CD8-positive, alpha-beta memory T cell (primary cell): Measurements from ENCODE around the gene ERGIC1. TPM values are rescaled to one million over a fixed set of nuclear protein-coding genes. Genes with fewer than 3 reads are reported as not detected.

Source experiments
- CTCF ChIA-PET: fragments of 350-600 bp; sonication (Branson Sonifier 250); formaldehyde crosslinking; loops from one replicate; lab custom pipeline; 2021; ENCODE audit warnings: antibody characterized with exemption; lab: Charles Lee
- POLR2A ChIA-PET: fragments of 350-600 bp; sonication (Branson Sonifier 250); formaldehyde crosslinking; loops from one replicate; lab custom pipeline; 2021; ENCODE audit warnings: antibody characterized with exemption; lab: Charles Lee
- DNase-seq, 5 donors: peaks; one replicate each; pipeline versions ENCODE4 v3.0.0 to v3.0.0-alpha.2; 2020 to 2022; ENCODE audit warnings: mixed read lengths in 1 of 5
- H3K27ac ChIP-seq: one replicate; pipeline ENCODE4 v1.7.0; 2013; ENCODE audit warnings: low read depth, mild to moderate bottlenecking, low read length, moderate library complexity
- H3K27me3 ChIP-seq: 2 replicates; pipeline ENCODE4 v1.7.0; 2013; ENCODE audit warnings: low read length, mild to moderate bottlenecking; ENCODE audit not compliant: insufficient read depth, poor library complexity, severe bottlenecking
- H3K36me3 ChIP-seq: 2 replicates; pipeline ENCODE4 v1.7.0; 2013; ENCODE audit warnings: mild to moderate bottlenecking, low read length, moderate library complexity; ENCODE audit not compliant: insufficient read depth
- H3K4me1 ChIP-seq: 2 replicates; pipeline ENCODE4 v1.7.0; 2013; ENCODE audit warnings: mild to moderate bottlenecking, low read length, moderate library complexity; ENCODE audit not compliant: insufficient read depth
- H3K4me3 ChIP-seq: 2 replicates; pipeline ENCODE4 v1.7.0; 2013; ENCODE audit warnings: mild to moderate bottlenecking, low read length
- H3K9me3 ChIP-seq: 2 replicates; pipeline ENCODE4 v1.7.0; 2013; ENCODE audit warnings: mild to moderate bottlenecking, low read length
- H3K27ac Mint-ChIP-seq, 8 donors: one replicate each; pipeline ENCODE4 v1.8.0; 2020 to 2021; ENCODE audit warnings: mixed read lengths in 8 of 8, mild to moderate bottlenecking in 6 of 8, inconsistent platforms in 3 of 8, moderate library complexity in 3 of 8
- H3K27me3 Mint-ChIP-seq, 2 donors: one replicate each; pipeline ENCODE4 v1.8.0; 2020 to 2021; ENCODE audit warnings: mixed read lengths in 2 of 2, mild to moderate bottlenecking in 1 of 2, moderate library complexity in 1 of 2
- H3K36me3 Mint-ChIP-seq, 3 donors: one replicate each; pipeline ENCODE4 v1.8.0; 2020 to 2021; ENCODE audit warnings: mixed read lengths in 3 of 3, inconsistent platforms in 1 of 3, mild to moderate bottlenecking in 1 of 3
- H3K4me1 Mint-ChIP-seq, 3 donors: one replicate each; pipeline ENCODE4 v1.8.0; 2020 to 2021; ENCODE audit warnings: mixed read lengths in 3 of 3, inconsistent platforms in 1 of 3, mild to moderate bottlenecking in 1 of 3
- H3K4me3 Mint-ChIP-seq, 7 donors: one replicate each; pipeline ENCODE4 v1.8.0; 2020 to 2021; ENCODE audit warnings: mixed read lengths in 7 of 7, mild to moderate bottlenecking in 6 of 7, moderate library complexity in 4 of 7, inconsistent platforms in 2 of 7
- H3K9me3 Mint-ChIP-seq, 5 donors: one replicate each; pipeline ENCODE4 v1.8.0; 2020 to 2022; ENCODE audit warnings: mixed read lengths in 5 of 5, mild to moderate bottlenecking in 3 of 5, moderate library complexity in 2 of 5, inconsistent platforms in 1 of 5
- polyA plus RNA-seq: library from polyadenylated mRNA; unstranded; fragments of 300-500 nt; fragmentation: Illumina TruSeq; gene quantifications from one replicate; pipeline ENCODE4 v1.2.3, GENCODE V29; 2021
- total RNA-seq, 2 experiments: library from RNA; stranded (reverse); gene quantifications; one replicate each; pipeline ENCODE4 v1.2.3, GENCODE V29; 2021

The ERGIC1 gene
- total and polyA plus RNA-seq, 3 experiments from 2014 or later: 25.9 to 39.9 (median 39.7) TPM

DNA sequence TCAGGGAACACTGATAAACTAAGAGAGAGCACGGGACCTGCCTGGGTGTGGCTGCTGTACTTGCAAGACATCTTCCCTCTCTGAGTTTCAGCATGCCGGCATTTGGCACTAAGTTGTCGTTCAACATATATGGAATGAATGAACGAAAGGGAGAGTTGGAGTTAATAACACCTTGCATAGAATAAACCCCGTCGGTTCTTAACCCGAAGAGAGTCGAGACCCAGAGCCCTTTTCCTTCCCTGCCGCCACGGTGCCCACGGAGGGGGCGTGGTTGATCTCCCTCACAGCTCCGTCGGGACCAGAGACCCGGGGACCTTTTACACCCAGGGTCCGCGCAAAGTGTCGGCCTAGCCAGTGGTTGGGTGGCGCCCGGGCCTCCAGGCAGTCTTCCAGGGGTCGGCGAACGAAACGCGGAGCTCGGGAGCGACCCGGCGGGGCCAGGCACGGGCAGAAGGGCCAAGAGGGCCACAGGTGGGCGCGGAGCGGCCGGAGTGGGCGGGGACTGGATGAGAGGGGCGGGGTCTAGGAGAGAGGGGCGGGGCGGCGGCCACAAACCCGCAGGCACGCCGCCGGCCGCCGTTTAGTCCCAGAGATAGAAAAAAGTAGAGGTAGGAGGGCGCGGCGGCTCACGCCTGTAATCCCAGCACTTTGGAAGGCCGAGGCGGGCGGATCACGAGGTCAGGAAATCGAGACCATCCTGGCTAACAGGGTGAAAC, 124.4 kb downstream of the ERGIC1 start:
- H3K36me3 Mint-ChIP-seq: peaks cover 0 to 22% (median 6%) of the 10 kb centered on the region in 3 donors
- no peaks in the 10 kb centered on the region for H3K9me3 ChIP-seq
- no peaks in the 10 kb centered on the region for H3K27me3 ChIP-seq
- peak overlapping the region; percentile 98 for H3K4me3 ChIP-seq
- POLR2A ChIA-PET: interaction anchor here (0.7 to 1.8 kb wide), 5 partner anchors 25 to 1098 kb away, joined by 3 to 17 read pairs (median 4); partner anchors contain the start of genes ATP6V0E1 and DUSP1
- CTCF ChIA-PET: interaction anchor here (0.7 to 2.3 kb wide), 17 partner anchors 9 to 257 kb away, joined by 3 to 12 read pairs (median 5); partner anchors contain the start of genes ATP6V0E1, BNIP1 and DUSP1
- H3K27ac ChIP-seq: peak overlapping the region; percentile 77
- H3K27ac Mint-ChIP-seq: peak overlapping the region; percentile 96 to 99 (median 98)
- no peaks in the 10 kb centered on the region for H3K36me3 ChIP-seq
- peaks cover 33 to 43% (median 43%) of the 10 kb centered on the region in 3 donors for H3K4me1 Mint-ChIP-seq
- H3K4me3 Mint-ChIP-seq: peak overlapping the region; percentile 95 to 99 (median 96)
- peaks cover 18% of the 10 kb centered on the region for H3K4me1 ChIP-seq
- H3K27me3 Mint-ChIP-seq: peaks cover 0 to 2% of the 10 kb centered on the region in 2 donors
- DNase-seq: peak; percentile 53 to 73 (median 64)
- H3K9me3 Mint-ChIP-seq: no peaks in the 10 kb centered on the region

DNA sequence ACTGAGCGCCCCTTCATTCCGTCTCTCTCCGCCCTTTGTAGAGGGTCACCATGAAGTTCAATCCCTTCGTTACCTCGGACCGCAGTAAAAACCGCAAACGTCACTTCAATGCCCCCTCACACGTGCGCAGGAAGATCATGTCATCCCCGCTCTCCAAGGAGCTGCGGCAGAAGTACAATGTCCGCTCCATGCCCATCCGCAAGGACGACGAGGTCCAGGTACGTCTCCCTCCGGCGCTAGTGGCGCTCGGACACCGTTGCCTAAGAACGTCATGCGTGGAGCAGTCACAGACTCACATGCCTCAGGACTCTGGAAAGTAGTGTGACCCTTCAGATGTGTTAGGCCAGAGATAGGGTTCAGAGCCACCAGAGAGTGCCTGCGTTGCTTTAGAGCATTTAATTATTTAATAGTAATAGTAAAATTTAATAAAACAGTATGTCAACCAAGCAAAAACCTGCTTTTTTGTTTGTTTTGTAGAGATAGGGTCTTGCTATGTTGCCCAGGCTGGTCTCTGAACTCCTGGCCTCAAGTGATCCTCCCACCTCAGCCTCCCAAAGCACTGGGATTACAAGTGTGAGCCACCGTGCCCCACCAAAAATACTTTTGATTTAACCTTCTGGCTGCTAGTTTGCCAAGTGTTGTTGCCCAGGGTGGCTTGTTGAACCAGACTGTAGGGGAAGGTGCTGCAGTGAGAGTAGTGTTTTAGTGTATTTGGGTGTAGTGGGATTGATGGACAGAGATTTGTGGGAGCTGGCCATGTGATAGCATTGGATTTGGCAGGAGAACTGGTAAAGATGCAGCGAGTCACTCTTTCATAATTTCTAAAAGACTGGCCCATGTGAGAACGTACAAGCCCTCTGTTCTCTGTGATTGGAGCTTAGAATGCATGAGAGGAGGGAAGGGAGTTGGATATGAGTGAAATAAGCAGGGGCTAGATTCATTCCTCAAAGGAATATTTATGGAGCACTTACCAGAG, 126.1 kb downstream of the ERGIC1 start:
- H3K27ac Mint-ChIP-seq: peak overlapping the region; percentile 96 to 99 (median 98)
- H3K36me3 ChIP-seq: no peaks in the 10 kb centered on the region
- H3K36me3 Mint-ChIP-seq: peaks cover 0 to 31% (median 11%) of the 10 kb centered on the region in 3 donors
- DNase-seq: no peak
- H3K9me3 ChIP-seq: no peaks in the 10 kb centered on the region
- ChIA-PET CTCF (interaction anchor here (0.6 to 2.6 kb wide), 25 partner anchors 8 to 263 kb away, joined by 3 to 12 read pairs (median 5); partner anchors contain the start of genes ATP6V0E1, BNIP1 and DUSP1), POLR2A (interaction anchor here (0.6 to 1.8 kb wide), 6 partner anchors 23 to 189 kb away, joined by 3 to 17 read pairs (median 4); partner anchors contain the start of genes ATP6V0E1 and DUSP1)
- peaks cover 29 to 43% (median 40%) of the 10 kb centered on the region in 3 donors for H3K4me1 Mint-ChIP-seq
- no peaks in the 10 kb centered on the region for H3K27me3 ChIP-seq
- H3K27ac ChIP-seq: peak overlapping the region; percentile 77
- H3K9me3 Mint-ChIP-seq: no peaks in the 10 kb centered on the region
- peak overlapping the region; percentile 98 for H3K4me3 ChIP-seq
- H3K4me3 Mint-ChIP-seq: peak overlapping the region; percentile 95 to 99 (median 96)
- H3K4me1 ChIP-seq: peaks cover 18% of the 10 kb centered on the region
- peaks cover 0 to 2% of the 10 kb centered on the region in 2 donors for H3K27me3 Mint-ChIP-seq

DNA sequence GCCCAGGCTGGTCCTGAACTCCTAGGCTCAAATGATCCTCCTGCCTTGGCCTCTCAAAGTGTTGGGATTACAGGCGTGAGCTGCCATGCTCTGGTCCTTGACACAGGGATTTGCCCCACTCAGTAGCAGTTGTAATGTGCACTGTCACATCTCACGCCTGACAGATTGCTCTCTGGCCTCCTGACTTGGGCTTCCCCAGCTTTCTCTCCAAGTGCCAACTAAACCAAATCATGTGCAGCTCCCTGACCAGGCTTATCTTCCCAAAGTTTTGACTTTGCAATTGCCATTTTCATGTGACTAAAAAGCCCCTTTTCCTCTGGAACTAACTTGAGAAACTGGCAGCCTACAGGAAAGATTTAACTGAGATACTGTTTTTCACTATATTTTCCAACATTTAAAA, 135.9 kb downstream of the ERGIC1 start:
- Mint-ChIP-seq H3K27ac (peak overlapping the region in 1 of 8 donors; percentile 35), H3K9me3 (no peaks in the 10 kb centered on the region), H3K4me1 (peaks cover 0 to 4% (median 0%) of the 10 kb centered on the region in 3 donors), H3K4me3 (no peak overlapping the region), H3K27me3 (peaks cover 0 to 7% of the 10 kb centered on the region in 2 donors), H3K36me3 (peaks cover 0 to 31% (median 18%) of the 10 kb centered on the region in 3 donors)
- Histone ChIP-seq H3K27ac (no peak overlapping the region), H3K4me3 (no peak overlapping the region), H3K36me3 (no peaks in the 10 kb centered on the region), H3K4me1 (no peaks in the 10 kb centered on the region), H3K9me3 (no peaks in the 10 kb centered on the region), H3K27me3 (no peaks in the 10 kb centered on the region)
- DNase-seq: no peak
- POLR2A ChIA-PET: no interaction called here
- CTCF ChIA-PET: no interaction called here

DNA sequence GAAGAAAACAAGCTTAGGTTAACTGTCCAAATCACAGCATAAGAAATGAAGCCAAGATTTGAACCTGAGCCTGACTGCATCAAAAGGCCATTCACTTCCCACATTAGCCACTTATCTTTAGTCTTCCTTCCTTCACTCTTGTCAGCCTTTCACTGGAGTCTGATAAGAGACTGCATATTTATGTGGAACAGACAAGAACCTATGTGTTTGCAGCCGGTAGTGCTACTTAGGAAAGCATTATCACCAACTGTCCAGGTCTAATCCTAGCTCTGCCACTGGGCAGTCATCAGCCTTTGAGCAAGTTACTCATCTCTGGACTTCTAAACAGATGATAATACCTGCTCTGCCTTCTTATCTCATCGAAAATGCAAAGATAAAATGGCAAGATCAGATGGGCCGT, 137.4 kb downstream of the ERGIC1 start:
- CTCF ChIA-PET: interaction anchor here (1.3 kb wide), 1 partner anchor 12 kb away, joined by 4 read pairs; the partner anchor contains the start of gene RPL26L1
- Mint-ChIP-seq H3K4me1 (no peaks in the 10 kb centered on the region), H3K36me3 (peaks cover 0 to 21% (median 11%) of the 10 kb centered on the region in 3 donors), H3K27ac (peak overlapping the region in 1 of 8 donors; percentile 57), H3K27me3 (peaks cover 0 to 12% of the 10 kb centered on the region in 2 donors), H3K4me3 (no peak overlapping the region), H3K9me3 (no peaks in the 10 kb centered on the region)
- Histone ChIP-seq H3K4me3 (no peak overlapping the region), H3K9me3 (no peaks in the 10 kb centered on the region), H3K4me1 (no peaks in the 10 kb centered on the region), H3K36me3 (no peaks in the 10 kb centered on the region), H3K27me3 (no peaks in the 10 kb centered on the region), H3K27ac (no peak overlapping the region)
- no peak for DNase-seq
- POLR2A ChIA-PET: no interaction called here

DNA sequence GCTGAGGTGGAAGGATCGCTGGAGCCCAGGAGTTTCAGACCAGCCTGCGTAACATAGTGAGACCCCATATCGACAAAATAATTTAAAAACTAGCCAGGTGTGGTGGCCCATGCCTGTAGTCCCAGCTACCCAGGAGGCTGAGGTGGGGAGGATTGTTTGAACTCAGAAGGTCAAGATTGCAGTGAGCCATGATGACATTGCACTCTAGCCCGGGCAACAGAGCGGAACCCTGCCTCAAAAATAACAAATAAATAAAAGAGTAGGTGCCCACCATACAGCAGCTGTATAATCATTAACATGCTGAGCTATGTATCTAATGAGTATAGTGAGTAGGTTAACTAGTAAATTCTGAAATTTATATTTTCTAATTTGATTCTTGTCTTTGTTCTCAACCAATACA, 138.5 kb downstream of the ERGIC1 start:
- H3K9me3 Mint-ChIP-seq: no peaks in the 10 kb centered on the region
- H3K27me3 ChIP-seq: no peaks in the 10 kb centered on the region

DNA sequence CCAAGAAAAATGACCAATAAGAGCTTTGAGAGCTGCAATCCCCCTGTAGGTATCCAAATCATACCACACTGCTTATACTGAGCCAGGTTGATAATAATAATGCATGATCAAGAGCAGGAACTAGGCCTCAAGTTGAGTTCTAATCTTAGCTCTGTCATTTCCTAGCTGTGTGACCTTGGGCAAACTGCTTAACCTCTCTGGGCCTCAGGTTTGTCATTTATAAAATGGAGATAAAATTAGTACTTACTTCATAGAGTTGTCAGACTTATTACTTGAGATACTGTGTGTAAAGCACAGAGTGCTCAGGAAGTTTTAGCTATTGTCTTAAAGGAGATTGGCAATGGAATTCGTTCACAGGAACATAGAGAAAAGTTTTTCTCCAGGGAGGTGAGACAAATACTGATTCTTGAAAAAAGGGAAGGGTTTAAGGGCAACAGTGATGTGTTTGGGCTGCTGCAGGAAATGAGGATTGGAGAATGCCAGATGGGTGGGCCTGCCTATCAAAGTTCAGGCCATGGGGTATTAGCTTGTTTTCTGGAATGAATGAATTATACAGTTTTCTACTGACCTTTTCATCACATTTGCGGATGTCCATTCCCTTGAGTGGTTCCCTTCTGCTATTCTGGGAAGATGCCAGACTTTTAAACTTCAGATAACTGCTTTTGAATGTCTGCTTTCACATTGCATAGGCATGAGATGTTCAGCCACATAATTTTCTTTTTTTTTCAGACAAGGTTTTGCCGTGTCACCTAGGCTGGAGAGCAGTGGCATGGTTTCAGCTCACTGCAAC, 139.3 kb downstream of the ERGIC1 start:
- ChIA-PET POLR2A (no interaction called here), CTCF (interaction anchor here (1.0 to 1.6 kb wide), 5 partner anchors 9 to 172 kb away, joined by 3 to 5 read pairs (median 4); partner anchors contain the start of genes ATP6V0E1, BNIP1 and RPL26L1)
- Mint-ChIP-seq H3K4me3 (no peak overlapping the region), H3K27ac (no peak overlapping the region), H3K27me3 (peaks cover 0 to 12% of the 10 kb centered on the region in 2 donors), H3K36me3 (peaks cover 0 to 16% (median 8%) of the 10 kb centered on the region in 3 donors), H3K4me1 (no peaks in the 10 kb centered on the region), H3K9me3 (no peaks in the 10 kb centered on the region)
- Histone ChIP-seq H3K9me3 (no peaks in the 10 kb centered on the region), H3K4me3 (no peak overlapping the region), H3K36me3 (no peaks in the 10 kb centered on the region), H3K27ac (no peak overlapping the region), H3K4me1 (no peaks in the 10 kb centered on the region), H3K27me3 (no peaks in the 10 kb centered on the region)
- DNase-seq: no peak

More for the DNA sequence above, 138.5 kb downstream of the ERGIC1 start:
- Mint-ChIP-seq H3K27ac (no peak overlapping the region), H3K27me3 (peaks cover 0 to 12% of the 10 kb centered on the region in 2 donors), H3K4me1 (no peaks in the 10 kb centered on the region), H3K36me3 (peaks cover 0 to 19% (median 11%) of the 10 kb centered on the region in 3 donors), H3K4me3 (no peak overlapping the region)
- no peaks in the 10 kb centered on the region for H3K4me1 ChIP-seq
- DNase-seq: no peak
- H3K4me3 ChIP-seq: no peak overlapping the region
- H3K9me3 ChIP-seq: no peaks in the 10 kb centered on the region
- no peaks in the 10 kb centered on the region for H3K36me3 ChIP-seq
- H3K27ac ChIP-seq: no peak overlapping the region
- ChIA-PET POLR2A (no interaction called here), CTCF (interaction anchor here (1.0 to 1.6 kb wide), 3 partner anchors 9 to 18 kb away, joined by 3 to 5 read pairs (median 3); partner anchors contain the start of gene ATP6V0E1)

DNA sequence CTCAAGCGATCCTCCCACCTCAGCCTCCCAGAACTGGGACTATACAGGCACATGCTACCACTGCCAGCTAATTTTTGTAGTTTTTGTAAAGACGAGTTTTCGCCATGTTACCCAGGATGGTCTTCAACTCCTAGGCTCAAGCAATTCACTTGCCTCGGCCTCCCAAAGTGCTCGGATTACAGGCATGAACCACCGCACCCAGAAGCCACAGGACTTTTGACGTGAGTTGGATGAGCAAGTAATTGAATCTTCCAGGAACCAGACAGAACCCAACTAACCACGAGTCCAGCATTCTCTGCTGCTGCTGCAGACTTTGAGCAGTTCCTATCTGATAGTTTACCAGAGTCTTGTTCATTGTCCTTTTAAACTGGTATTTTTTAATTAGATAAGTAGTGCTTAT, 139.9 kb downstream of the ERGIC1 start:
- Mint-ChIP-seq H3K4me3 (no peak overlapping the region), H3K36me3 (peaks cover 0 to 13% (median 6%) of the 10 kb centered on the region in 3 donors), H3K9me3 (no peaks in the 10 kb centered on the region), H3K4me1 (peaks cover 0 to 4% (median 0%) of the 10 kb centered on the region in 3 donors), H3K27ac (no peak overlapping the region), H3K27me3 (peaks cover 0 to 12% of the 10 kb centered on the region in 2 donors)
- Histone ChIP-seq H3K9me3 (no peaks in the 10 kb centered on the region), H3K36me3 (no peaks in the 10 kb centered on the region), H3K27ac (no peak overlapping the region), H3K27me3 (no peaks in the 10 kb centered on the region), H3K4me3 (no peak overlapping the region), H3K4me1 (no peaks in the 10 kb centered on the region)
- POLR2A ChIA-PET: no interaction called here
- DNase-seq: no peak
- CTCF ChIA-PET: interaction anchor here (1.0 to 1.6 kb wide), 4 partner anchors 8 to 171 kb away, joined by 3 to 5 read pairs (median 4); partner anchors contain the start of genes ATP6V0E1, BNIP1 and RPL26L1
